ENCODE measurements around the gene FPR2. TPM values are rescaled to one million over a fixed set of nuclear protein-coding genes. Genes with fewer than 3 reads are reported as not detected.

FPR2 gene
- total and polyA plus RNA-seq, 9 of the 15 experiments (the other 6 are each of a cell fraction or from before 2014, with no cell fraction given): 0.03 to 0.15 (median 0.07) TPM; not detected in 6

- TF ChIP-seq DPF2 (IDR thresholded peaks at IDR 0.05): peak; percentile 28; the same call in 1 of the 2 replicates
- TF ChIP-seq HLTF (IDR thresholded peaks at IDR 0.05): no peak
- no peak for TF ChIP-seq RNF219 (CRISPR knock-in tag; IDR thresholded peaks at IDR 0.05)
- TF ChIP-seq RFX1 (IDR thresholded peaks at IDR 0.05): peak; percentile 46; the same call in 1 of the 2 replicates
Observed at GRCh38 chr19:51783372-51783771, 22.4 kb downstream of the FPR2 start (continued).

GRCh38 chr19:51784109-51784785 lies 23.3 kb downstream of the FPR2 start:
- no peak for FAIRE-seq
- Histone ChIP-seq H3K4me1 (replicated peaks in 1 of 2; ENCODE audit: control insufficient read depth in 2 of 2, insufficient read depth in 2 of 2, low read length in 2 of 2) (peaks cover 12 to 49% of the 10 kb centered on the region in 2 experiments), H3K36me3 (ENCODE audit: control insufficient read depth, insufficient read depth, low read length) (no peaks in the 10 kb centered on the region), H2AFZ (ENCODE audit: low read depth, low read length) (peak overlapping the region; percentile 17; the same call in 1 of the 2 replicates), H3K9me3 (replicated peaks; ENCODE audit: control insufficient read depth, insufficient read depth, low read depth, low read length) (no peaks in the 10 kb centered on the region), H3K4me2 (ENCODE audit: insufficient read depth, low read length) (no peak overlapping the region), H3K9ac (ENCODE audit: insufficient read depth in 1 of 2, low read depth in 2 of 2, low read length in 2 of 2) (0 out of 4 replicates have a peak overlapping the region, but pooled peaks of 1 of the 2 experiments have one; percentile 1), H3K9me1 (ENCODE audit: control insufficient read depth, insufficient read depth, low read length) (no peaks in the 10 kb centered on the region), H3K27me3 (ENCODE audit: control insufficient read depth in 2 of 2, insufficient read depth in 2 of 2, low read length in 2 of 2) (no peaks in the 10 kb centered on the region), H3K79me2 (ENCODE audit: control insufficient read depth, insufficient read depth, low read length) (no peaks in the 10 kb centered on the region), H3K4me3 (no peak overlapping the region), H3K27ac (ENCODE audit: extremely low read depth, low read depth, low read length) (peak overlapping the region; percentile 48; the same call in 1 of the 3 replicates), H4K20me1 (replicated peaks; ENCODE audit: control insufficient read depth, insufficient read depth, low read length) (no peaks in the 10 kb centered on the region)
- in situ Hi-C loops (cut with MboI): loop anchor here (10.0 kb wide), 1 partner anchor 359 kb away; no protein-coding TSS in a partner anchor
- ATAC-seq: no peak
- intact Hi-C loops (cut with micrococcal nuclease): loop anchor here (2.0 to 10.0 kb wide), 2 partner anchors 17 to 359 kb away; no protein-coding TSS in a partner anchor
- CTCF ChIA-PET (ENCODE audit: low intra/inter-chr PET ratio): interaction anchor here (0.6 to 1.1 kb wide), 2 partner anchors 444 to 446 kb away, joined by 3 read pairs; no protein-coding TSS in a partner anchor
- no TSS peak for BruUV-seq (replicated peaks)
- POLR2A ChIA-PET: interaction anchor here (0.6 to 1.3 kb wide), 3 partner anchors 15 to 740 kb away, joined by 3 to 4 read pairs (median 3); no protein-coding TSS in a partner anchor
- DNase-seq (ENCODE audit: extremely low read depth in 1 of 4, low spot score in 3 of 4): no peak
- WGBS (ENCODE audit: insufficient coverage, low coverage, missing lambda C conversion rate): 36% methylated on average over 6 of the region's 6 CpGs
- TF ChIP-seq E2F8 (IDR thresholded peaks at IDR 0.05; ENCODE audit: low read depth, partially characterized antibody) (no peak), EP400 (IDR thresholded peaks at IDR 0.05) (peak; percentile 9; the same call in 1 of the 2 replicates), ZBTB5 (IDR thresholded peaks at IDR 0.05) (no peak), SRSF3 (IDR thresholded peaks at IDR 0.05; ENCODE audit: insufficient read depth, low read length) (no peak), DDX20 (tag; IDR thresholded peaks at IDR 0.05; ENCODE audit: low read depth) (0 out of 2 replicates have a peak, but pooled peaks have one; percentile 38), TFE3 (CRISPR knock-in tag; IDR thresholded peaks at IDR 0.05) (peak; percentile 95)

Data from K562 (cell line).